Measurements from ENCODE around the gene CACNG8. TPM values are rescaled to one million over a fixed set of nuclear protein-coding genes. Genes with fewer than 3 reads are reported as not detected.

CACNG8 gene
- total RNA-seq (1 to 10 TPM; 1.2 to 4.4 TPM), polyA plus RNA-seq (ENCODE audit: insufficient read length in 2 of 2) (10 to 100 TPM; 17.8 to 23.9 TPM)
- long read RNA-seq, donor 1: 0 reads
- long read RNA-seq, donor 2: 0 reads
- long read RNA-seq, donor 3: 0 reads
- long read RNA-seq, donor 4: 0 reads

DNA sequence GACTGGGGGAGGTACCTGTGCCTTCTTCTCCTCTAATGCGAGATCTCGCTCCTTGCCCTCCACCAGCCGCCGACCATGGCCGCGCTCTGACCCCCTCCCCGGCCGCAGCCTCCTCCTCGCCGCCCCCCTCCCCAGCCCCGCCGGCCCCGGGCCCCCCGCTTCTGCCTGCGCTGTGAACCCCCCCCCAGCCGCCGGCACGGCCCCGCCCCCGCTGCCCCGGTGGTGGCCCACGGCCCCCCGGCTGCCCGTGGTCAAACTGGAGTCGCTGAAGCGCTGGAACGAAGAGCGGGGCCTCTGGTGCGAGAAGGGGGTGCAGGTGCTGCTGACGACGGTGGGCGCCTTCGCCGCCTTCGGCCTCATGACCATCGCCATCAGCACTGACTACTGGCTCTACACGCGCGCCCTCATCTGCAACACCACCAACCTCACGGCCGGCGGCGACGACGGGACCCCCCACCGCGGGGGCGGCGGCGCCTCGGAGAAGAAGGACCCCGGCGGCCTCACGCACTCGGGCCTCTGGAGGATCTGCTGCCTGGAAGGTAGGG is at the start of gene CACNG8:
Gene CACNG8, plus strand, starts transcription at position 51 of the 545 bp plus-strand sequence.
- H3K9me3 ChIP-seq (ENCODE audit: control insufficient read depth, insufficient read depth, low read length): no peaks in the 10 kb centered on the region
- H3K27me3 ChIP-seq (ENCODE audit: control insufficient read depth, insufficient read depth, low read length): peaks cover 30% of the 10 kb centered on the region
- H3K36me3 ChIP-seq (ENCODE audit: control insufficient read depth, insufficient read depth, low read length): peaks cover 23% of the 10 kb centered on the region
- H3K27ac ChIP-seq (ENCODE audit: low read depth, low read length): no peak within 1 kb of the TSS
- 2% methylated on average over 40 of the region's 55 CpGs for WGBS (ENCODE audit: insufficient coverage)
- no peak for DNase-seq (ENCODE audit: low read depth in 4 of 6, low spot score in 6 of 6)
- H3K4me1 ChIP-seq (ENCODE audit: control insufficient read depth, insufficient read depth, low read length): peaks cover 36% of the 10 kb centered on the region
- H3K4me3 ChIP-seq (ENCODE audit: low read depth, low read length): peak within 1 kb of the TSS; percentile 16

DNA sequence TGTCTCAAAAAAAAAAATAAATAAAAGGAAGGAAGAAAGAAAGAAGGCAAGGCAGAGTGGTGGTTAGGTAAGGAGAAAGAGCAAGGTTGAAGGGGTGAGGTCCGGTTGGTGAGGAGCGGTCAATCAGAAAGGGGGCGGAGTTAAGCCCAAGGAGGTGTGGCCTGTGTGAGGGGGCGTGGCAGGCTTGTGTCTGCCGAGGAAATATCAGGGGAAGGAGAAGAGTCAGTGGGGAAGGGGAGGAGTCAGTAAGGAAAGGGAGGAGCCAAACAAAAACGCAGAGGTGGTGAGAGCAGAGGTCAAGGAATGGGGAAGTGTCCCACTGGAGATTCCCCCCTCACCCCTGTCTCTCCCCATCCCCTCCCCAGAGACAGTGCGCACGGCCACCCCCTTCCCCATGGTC is 47.7 kb upstream of the CACNG8 start:
- H3K4me3 ChIP-seq (ENCODE audit: low read depth, low read length): no peak overlapping the region
- no peak overlapping the region for H3K27ac ChIP-seq (ENCODE audit: low read depth, low read length)
- H3K4me1 ChIP-seq (ENCODE audit: control insufficient read depth, insufficient read depth, low read length): peaks cover 8% of the 10 kb centered on the region
- H3K9me3 ChIP-seq (ENCODE audit: control insufficient read depth, insufficient read depth, low read length): no peaks in the 10 kb centered on the region
- H3K36me3 ChIP-seq (ENCODE audit: control insufficient read depth, insufficient read depth, low read length): peaks cover 56% of the 10 kb centered on the region
- 80% methylated on average over 4 of the region's 8 CpGs for WGBS (ENCODE audit: insufficient coverage)
- no peak for DNase-seq (ENCODE audit: low read depth in 4 of 6, low spot score in 6 of 6)
- H3K27me3 ChIP-seq (ENCODE audit: control insufficient read depth, insufficient read depth, low read length): peaks cover 1% of the 10 kb centered on the region

DNA sequence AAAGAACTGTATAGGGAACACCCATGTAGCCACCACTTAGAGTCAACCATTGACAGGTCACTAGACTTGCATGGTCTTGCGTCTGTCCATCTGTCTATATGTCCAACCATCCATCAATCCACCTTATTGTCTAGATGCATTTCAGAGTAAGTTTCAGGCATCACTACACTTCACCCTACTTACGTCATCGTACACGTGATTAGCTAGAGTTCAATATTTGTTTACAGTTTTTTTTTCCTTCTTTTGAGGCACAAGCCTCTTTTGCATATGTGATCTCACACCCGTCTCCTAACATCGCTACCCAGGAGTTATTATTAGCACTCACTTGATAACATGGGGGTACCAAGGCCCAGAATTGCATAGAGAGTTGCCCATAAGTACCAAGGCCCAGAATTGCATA is 46.7 kb upstream of the CACNG8 start:
- H3K4me1 ChIP-seq (ENCODE audit: control insufficient read depth, insufficient read depth, low read length): no peaks in the 10 kb centered on the region
- H3K27ac ChIP-seq (ENCODE audit: low read depth, low read length): no peak overlapping the region
- H3K27me3 ChIP-seq (ENCODE audit: control insufficient read depth, insufficient read depth, low read length): no peaks in the 10 kb centered on the region
- no peak for DNase-seq (ENCODE audit: low read depth in 4 of 6, low spot score in 6 of 6)
- peaks cover 56% of the 10 kb centered on the region for H3K36me3 ChIP-seq (ENCODE audit: control insufficient read depth, insufficient read depth, low read length)
- WGBS (ENCODE audit: insufficient coverage): no CpG with 5 or more reads among the region's 6 CpGs
- no peaks in the 10 kb centered on the region for H3K9me3 ChIP-seq (ENCODE audit: control insufficient read depth, insufficient read depth, low read length)
- H3K4me3 ChIP-seq (ENCODE audit: low read depth, low read length): no peak overlapping the region

DNA sequence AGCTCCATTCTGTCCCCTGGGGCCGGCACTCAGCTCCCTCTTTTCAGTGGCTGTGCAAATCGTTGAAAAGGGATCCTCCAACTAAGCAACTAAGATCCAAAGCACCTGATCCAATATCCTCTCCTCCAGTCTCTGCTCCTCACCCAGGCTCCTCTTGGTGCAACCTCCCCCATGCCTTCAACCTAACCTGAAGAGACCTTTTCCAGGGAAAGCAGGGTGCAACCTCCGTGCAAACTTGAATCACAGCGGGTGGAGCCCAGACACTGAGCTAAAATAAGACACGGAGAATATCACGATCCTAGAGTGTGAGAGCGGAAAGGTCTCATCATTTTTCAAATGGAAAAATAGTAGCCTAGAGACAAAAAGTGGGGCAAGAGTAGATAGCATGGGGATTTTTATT is 45.4 kb upstream of the CACNG8 start:
- Histone ChIP-seq H3K27me3 (ENCODE audit: control insufficient read depth, insufficient read depth, low read length) (no peaks in the 10 kb centered on the region), H3K36me3 (ENCODE audit: control insufficient read depth, insufficient read depth, low read length) (peaks cover 56% of the 10 kb centered on the region)

DNA sequence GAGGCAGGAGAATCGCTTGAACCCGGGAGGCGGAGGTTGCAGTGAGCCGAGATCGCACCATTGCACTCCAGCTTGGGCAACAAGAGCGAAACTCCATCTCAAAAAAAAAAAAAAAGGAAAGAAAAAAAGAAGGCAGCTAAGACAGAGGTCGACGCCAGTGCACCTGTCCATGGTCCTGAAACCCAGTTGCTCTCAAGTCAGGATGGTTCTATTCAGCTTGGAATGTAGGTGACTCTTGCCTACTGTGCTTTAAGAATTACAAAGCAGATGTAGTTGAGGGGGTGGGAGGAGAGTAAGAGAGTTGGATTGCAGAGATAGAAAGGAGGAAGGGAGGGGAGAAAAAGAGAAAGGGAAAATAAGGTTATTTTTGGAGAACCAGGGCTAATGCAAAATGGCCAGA is 35.0 kb upstream of the CACNG8 start:
- WGBS (ENCODE audit: insufficient coverage): 10% methylated on average over 2 of the region's 8 CpGs
- DNase-seq (ENCODE audit: low read depth in 4 of 6, low spot score in 6 of 6): peak in 1 of 6 donors; percentile 40
- H3K27me3 ChIP-seq (ENCODE audit: control insufficient read depth, insufficient read depth, low read length): no peaks in the 10 kb centered on the region
- H3K36me3 ChIP-seq (ENCODE audit: control insufficient read depth, insufficient read depth, low read length): peaks cover 45% of the 10 kb centered on the region
- no peak overlapping the region for H3K27ac ChIP-seq (ENCODE audit: low read depth, low read length)
- no peaks in the 10 kb centered on the region for H3K4me1 ChIP-seq (ENCODE audit: control insufficient read depth, insufficient read depth, low read length)
- no peaks in the 10 kb centered on the region for H3K9me3 ChIP-seq (ENCODE audit: control insufficient read depth, insufficient read depth, low read length)
- H3K4me3 ChIP-seq (ENCODE audit: low read depth, low read length): no peak overlapping the region

More for the DNA sequence above, 45.4 kb upstream of the CACNG8 start:
- Histone ChIP-seq H3K27ac (ENCODE audit: low read depth, low read length) (no peak overlapping the region), H3K4me3 (ENCODE audit: low read depth, low read length) (no peak overlapping the region), H3K4me1 (ENCODE audit: control insufficient read depth, insufficient read depth, low read length) (no peaks in the 10 kb centered on the region), H3K9me3 (ENCODE audit: control insufficient read depth, insufficient read depth, low read length) (no peaks in the 10 kb centered on the region)
- DNase-seq (ENCODE audit: low read depth in 4 of 6, low spot score in 6 of 6): no peak
- 88% methylated on average over 7 of the region's 7 CpGs for WGBS (ENCODE audit: insufficient coverage)

DNA sequence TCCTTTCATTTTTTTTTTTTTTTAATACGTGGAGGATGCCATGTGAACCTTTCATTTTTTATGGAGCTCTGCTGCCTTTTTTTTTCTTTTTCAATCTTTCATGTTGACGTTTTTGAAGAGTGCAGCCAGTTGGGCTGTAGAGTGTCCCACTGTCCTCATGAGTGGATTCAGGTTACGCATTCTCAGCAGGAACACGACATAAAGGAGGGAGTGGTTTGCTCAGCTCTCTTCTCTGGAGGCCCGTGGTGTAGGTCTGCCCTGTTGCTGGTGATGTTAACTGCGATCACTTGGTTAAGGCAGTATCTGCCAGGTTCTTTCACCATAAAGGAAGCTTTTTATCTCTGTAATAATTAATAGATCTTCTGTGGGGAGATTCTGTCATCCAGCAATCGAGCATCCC is 26.7 kb upstream of the CACNG8 start:
- Histone ChIP-seq H3K36me3 (ENCODE audit: control insufficient read depth, insufficient read depth, low read length) (peaks cover 43% of the 10 kb centered on the region), H3K27ac (ENCODE audit: low read depth, low read length) (no peak overlapping the region), H3K4me3 (ENCODE audit: low read depth, low read length) (no peak overlapping the region), H3K4me1 (ENCODE audit: control insufficient read depth, insufficient read depth, low read length) (no peaks in the 10 kb centered on the region), H3K9me3 (ENCODE audit: control insufficient read depth, insufficient read depth, low read length) (peaks cover 2% of the 10 kb centered on the region), H3K27me3 (ENCODE audit: control insufficient read depth, insufficient read depth, low read length) (no peaks in the 10 kb centered on the region)
- 56% methylated on average over 2 of the region's 7 CpGs for WGBS (ENCODE audit: insufficient coverage)
- DNase-seq (ENCODE audit: low read depth in 4 of 6, low spot score in 6 of 6): no peak

DNA sequence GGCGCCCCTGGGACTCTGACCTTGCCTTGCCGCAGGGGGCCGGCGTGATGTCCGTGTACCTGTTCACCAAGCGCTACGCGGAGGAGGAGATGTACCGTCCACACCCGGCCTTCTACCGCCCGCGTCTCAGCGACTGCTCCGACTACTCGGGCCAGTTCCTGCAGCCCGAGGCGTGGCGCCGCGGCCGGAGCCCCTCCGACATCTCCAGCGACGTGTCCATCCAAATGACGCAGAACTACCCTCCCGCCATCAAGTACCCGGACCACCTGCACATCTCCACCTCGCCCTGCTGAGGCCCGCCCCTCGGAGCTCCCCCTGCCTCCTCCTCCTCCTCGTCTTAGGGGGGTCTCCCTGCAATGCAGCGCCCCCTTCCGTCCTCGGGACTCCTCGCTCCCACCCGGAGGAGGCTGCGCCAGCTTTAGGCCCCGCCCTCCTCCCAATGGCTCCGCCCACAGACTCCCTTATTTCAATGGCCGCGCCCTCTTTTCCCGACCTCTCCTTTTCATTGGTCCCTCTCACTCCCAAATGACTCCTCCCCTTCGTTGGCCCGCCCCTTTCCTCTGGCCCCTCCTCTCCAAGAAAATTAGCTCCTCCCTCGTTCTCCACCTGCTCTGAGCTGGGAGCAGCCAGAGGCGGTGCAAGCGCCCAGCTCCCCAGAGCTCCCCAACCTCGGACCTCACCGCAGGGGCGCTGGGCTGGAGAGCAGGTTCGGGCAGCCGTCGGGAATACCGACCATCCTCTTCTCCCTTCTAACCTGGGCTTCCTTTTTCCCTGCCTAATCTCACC is 20.5 kb upstream of the CACNG8 start:
- Histone ChIP-seq H3K27me3 (ENCODE audit: control insufficient read depth, insufficient read depth, low read length) (peaks cover 16% of the 10 kb centered on the region), H3K4me3 (ENCODE audit: low read depth, low read length) (no peak overlapping the region), H3K4me1 (ENCODE audit: control insufficient read depth, insufficient read depth, low read length) (peaks cover 5% of the 10 kb centered on the region), H3K36me3 (ENCODE audit: control insufficient read depth, insufficient read depth, low read length) (peaks cover 43% of the 10 kb centered on the region), H3K9me3 (ENCODE audit: control insufficient read depth, insufficient read depth, low read length) (peaks cover 2% of the 10 kb centered on the region), H3K27ac (ENCODE audit: low read depth, low read length) (no peak overlapping the region)
- DNase-seq (ENCODE audit: low read depth in 4 of 6, low spot score in 6 of 6): peak in 1 of 6 donors; percentile 58
- 13% methylated on average over 53 of the region's 55 CpGs for WGBS (ENCODE audit: insufficient coverage)

DNA sequence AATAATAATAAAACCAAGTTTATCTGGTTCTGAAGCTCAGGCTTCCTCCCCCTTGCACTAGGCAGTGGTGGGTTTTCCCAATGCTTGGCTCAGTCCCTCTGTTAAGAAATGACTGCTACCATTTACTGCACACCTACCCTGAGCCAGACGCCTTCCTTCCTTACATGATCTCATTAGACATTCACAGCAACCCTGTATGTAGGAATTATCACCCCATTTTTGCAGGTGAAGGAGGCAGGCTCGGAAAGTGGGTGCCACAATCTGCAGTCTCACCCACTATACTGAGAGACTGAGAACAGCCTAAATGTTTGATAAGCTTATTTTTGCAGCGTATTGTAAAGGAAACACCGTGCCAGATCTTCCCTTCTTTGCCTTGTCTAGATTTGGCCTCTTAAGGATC is 18.3 kb upstream of the CACNG8 start:
- 94% methylated on average over 2 of the region's 4 CpGs for WGBS (ENCODE audit: insufficient coverage)
- H3K27me3 ChIP-seq (ENCODE audit: control insufficient read depth, insufficient read depth, low read length): peaks cover 16% of the 10 kb centered on the region
- H3K27ac ChIP-seq (ENCODE audit: low read depth, low read length): no peak overlapping the region
- peaks cover 5% of the 10 kb centered on the region for H3K4me1 ChIP-seq (ENCODE audit: control insufficient read depth, insufficient read depth, low read length)
- no peak for DNase-seq (ENCODE audit: low read depth in 4 of 6, low spot score in 6 of 6)
- H3K9me3 ChIP-seq (ENCODE audit: control insufficient read depth, insufficient read depth, low read length): no peaks in the 10 kb centered on the region
- H3K36me3 ChIP-seq (ENCODE audit: control insufficient read depth, insufficient read depth, low read length): peaks cover 27% of the 10 kb centered on the region
- no peak overlapping the region for H3K4me3 ChIP-seq (ENCODE audit: low read depth, low read length)

DNA sequence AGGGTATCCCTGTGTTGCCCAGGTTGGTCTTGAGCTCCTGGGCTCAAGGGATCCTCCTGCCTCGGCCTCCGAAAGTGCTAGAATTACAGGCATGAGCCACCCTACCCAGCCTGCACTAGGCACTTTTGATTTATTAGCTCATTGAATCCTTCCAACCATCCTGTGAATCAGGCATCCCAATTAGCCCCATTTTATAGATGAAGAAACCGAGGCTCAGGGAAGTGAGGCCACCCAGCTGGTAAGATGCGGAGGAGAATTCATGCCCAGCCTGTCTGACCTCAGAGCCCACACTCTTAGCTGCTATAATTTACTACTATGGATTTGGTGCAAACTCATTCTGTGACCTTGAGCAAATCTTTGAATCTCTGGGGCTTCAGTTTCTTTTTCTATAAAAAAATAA is 17.8 kb upstream of the CACNG8 start:
- Histone ChIP-seq H3K36me3 (ENCODE audit: control insufficient read depth, insufficient read depth, low read length) (peaks cover 27% of the 10 kb centered on the region), H3K27me3 (ENCODE audit: control insufficient read depth, insufficient read depth, low read length) (peaks cover 16% of the 10 kb centered on the region), H3K4me3 (ENCODE audit: low read depth, low read length) (no peak overlapping the region), H3K9me3 (ENCODE audit: control insufficient read depth, insufficient read depth, low read length) (no peaks in the 10 kb centered on the region), H3K4me1 (ENCODE audit: control insufficient read depth, insufficient read depth, low read length) (peaks cover 5% of the 10 kb centered on the region), H3K27ac (ENCODE audit: low read depth, low read length) (no peak overlapping the region)
- 100% methylated on average over 2 of the region's 4 CpGs for WGBS (ENCODE audit: insufficient coverage)
- DNase-seq (ENCODE audit: low read depth in 4 of 6, low spot score in 6 of 6): no peak

DNA sequence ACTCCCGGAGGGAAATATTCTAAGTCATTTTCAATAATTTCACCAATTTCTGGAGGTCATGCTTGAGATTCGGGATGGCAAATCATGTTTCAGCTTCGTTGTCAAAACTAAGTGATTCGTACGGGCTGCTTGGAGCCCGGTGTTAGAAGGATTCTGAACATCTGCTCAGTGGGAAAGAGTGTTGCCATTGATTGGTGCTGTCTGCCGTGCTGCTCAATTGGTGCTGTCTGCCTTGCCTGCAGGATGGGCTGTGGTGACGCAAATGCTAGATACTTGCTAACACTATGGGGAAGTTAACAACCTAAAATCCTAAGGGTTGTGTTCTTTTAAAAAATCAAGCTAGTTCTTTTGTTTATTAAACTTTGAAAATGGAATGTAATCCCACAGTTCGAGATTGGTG is 17.3 kb upstream of the CACNG8 start:
- H3K4me3 ChIP-seq (ENCODE audit: low read depth, low read length): no peak overlapping the region

More for the DNA sequence above, 17.3 kb upstream of the CACNG8 start:
- Histone ChIP-seq H3K4me1 (ENCODE audit: control insufficient read depth, insufficient read depth, low read length) (peaks cover 5% of the 10 kb centered on the region), H3K9me3 (ENCODE audit: control insufficient read depth, insufficient read depth, low read length) (no peaks in the 10 kb centered on the region), H3K27me3 (ENCODE audit: control insufficient read depth, insufficient read depth, low read length) (peaks cover 16% of the 10 kb centered on the region), H3K36me3 (ENCODE audit: control insufficient read depth, insufficient read depth, low read length) (peaks cover 24% of the 10 kb centered on the region), H3K27ac (ENCODE audit: low read depth, low read length) (no peak overlapping the region)
- DNase-seq (ENCODE audit: low read depth in 4 of 6, low spot score in 6 of 6): no peak
- WGBS (ENCODE audit: insufficient coverage): 37% methylated on average over 6 of the region's 9 CpGs

Data from spinal cord (tissue), 10 donors.